H1 (cell line): ENCODE results near the gene MAP4K5. TPM values are rescaled to one million over a fixed set of nuclear protein-coding genes. Genes with fewer than 3 reads are reported as not detected.

Experiments used
- BACH1 ChIP-seq: IDR thresholded peaks from 2 replicates; pipeline ENCODE4 v1.6.1; 2012; ENCODE audit warnings: low read length, improper control_type of control experiment
- CBX8 ChIP-seq: fragments of 300-800, 300-1000 bp; sonication (generic); IDR thresholded peaks from 2 replicates; pipeline ENCODE4 v1.7.1; 2016; ENCODE audit warnings: low read depth, low read length, borderline replicate concordance
- CEBPB ChIP-seq: IDR thresholded peaks from 2 replicates; pipeline ENCODE4 v1.6.1; 2012; ENCODE audit warnings: low read depth, low read length
- EP300 ChIP-seq, 2 experiments: IDR thresholded peaks; 1 replicate in 1 of 2; 2 replicates in 1 of 2; pipeline ENCODE4 v1.6.1; 2011 to 2012; ENCODE audit warnings: low read depth in 2 of 2, low read length in 2 of 2, mild to moderate bottlenecking in 2 of 2, borderline replicate concordance in 1 of 2, inconsistent platforms in 1 of 2, moderate library complexity in 1 of 2
- GTF2F1 ChIP-seq: IDR thresholded peaks from 2 replicates; pipeline ENCODE4 v1.6.1; 2012; ENCODE audit warnings: low read depth, low read length, improper control_type of control experiment, borderline replicate concordance
- MAFK ChIP-seq: IDR thresholded peaks from 2 replicates; pipeline ENCODE4 v1.6.1; 2012; ENCODE audit warnings: low read depth, mild to moderate bottlenecking, improper control_type of control experiment, low read length
- SAP30 ChIP-seq: fragments of 300-600 bp; sonication (generic); IDR thresholded peaks from 2 replicates; pipeline ENCODE4 v1.7.1; 2012; ENCODE audit warnings: low read length, moderate library complexity, mild to moderate bottlenecking, inconsistent platforms; ENCODE audit not compliant: insufficient read depth, insufficient replicate concordance
- TEAD4 ChIP-seq: IDR thresholded peaks from 2 replicates; pipeline ENCODE4 v1.6.1; 2012; ENCODE audit warnings: low read depth, low read length, inconsistent platforms, mixed read lengths
- polyA plus RNA-seq, 7 experiments: library from polyadenylated mRNA; depleted of rRNA in 3 of 7; stranded (reverse) in 5 of 7; unstranded in 2 of 7; fragments of >200 nt in 5 of 7; fragments of 200-250 nt in 2 of 7; gene quantifications; 1 replicate in 5 of 7; 2 replicates in 1 of 7; 4 replicates in 1 of 7; pipeline versions ENCODE4 v1.2.1 to v1.2.3, GENCODE V29; 2011 to 2013; ENCODE audit warnings: missing spikeins in 2 of 7, mixed read lengths in 2 of 7
- total RNA-seq: library from RNA; stranded (reverse); fragmentation: NEBNext Ultra II Directional; extraction: Animal tissue kit (Norgen Biotek cat#: 25700); gene quantifications from 2 replicates; pipeline ENCODE4 v1.2.1, GENCODE V29; 2021
- TF ChIP-seq, protein P1 (sequence below): fragments of 300-600 bp; sonication (generic); IDR thresholded peaks from 2 replicates; pipeline ENCODE4 v1.7.1; 2012; ENCODE audit warnings: low read length, moderate library complexity, mild to moderate bottlenecking, inconsistent platforms; ENCODE audit not compliant: insufficient replicate concordance
- TF ChIP-seq, protein P2 (sequence below): IDR thresholded peaks from 2 replicates; pipeline ENCODE4 v1.6.1; 2012; ENCODE audit warnings: low read length, inconsistent platforms

The MAP4K5 gene
- total and polyA plus RNA-seq, 2 of the 8 experiments (the other 6 are each of a cell fraction or from before 2014, with no cell fraction given) = 7.6 to 34.5 TPM

DNA sequence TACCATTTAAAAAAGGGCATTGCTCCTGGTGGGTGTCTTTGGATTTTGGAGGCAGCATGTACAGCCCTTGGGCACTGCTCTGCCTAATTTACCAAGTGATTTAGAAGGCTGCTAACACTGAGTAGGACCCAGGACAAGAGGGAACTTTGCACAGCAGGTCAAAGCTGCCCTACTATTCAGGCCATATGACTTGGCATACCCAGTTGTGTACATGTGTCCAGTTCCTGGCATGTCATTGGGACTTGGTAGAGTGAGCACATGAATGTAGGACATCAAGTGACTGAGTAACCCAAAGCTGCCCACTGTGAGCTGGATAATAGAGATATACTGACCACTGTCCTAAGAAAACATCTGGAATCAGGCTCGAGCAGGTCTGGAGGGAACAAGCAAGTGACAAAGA is 151.4 kb downstream of the MAP4K5 start (continued):
- TF ChIP-seq, protein P1, sequence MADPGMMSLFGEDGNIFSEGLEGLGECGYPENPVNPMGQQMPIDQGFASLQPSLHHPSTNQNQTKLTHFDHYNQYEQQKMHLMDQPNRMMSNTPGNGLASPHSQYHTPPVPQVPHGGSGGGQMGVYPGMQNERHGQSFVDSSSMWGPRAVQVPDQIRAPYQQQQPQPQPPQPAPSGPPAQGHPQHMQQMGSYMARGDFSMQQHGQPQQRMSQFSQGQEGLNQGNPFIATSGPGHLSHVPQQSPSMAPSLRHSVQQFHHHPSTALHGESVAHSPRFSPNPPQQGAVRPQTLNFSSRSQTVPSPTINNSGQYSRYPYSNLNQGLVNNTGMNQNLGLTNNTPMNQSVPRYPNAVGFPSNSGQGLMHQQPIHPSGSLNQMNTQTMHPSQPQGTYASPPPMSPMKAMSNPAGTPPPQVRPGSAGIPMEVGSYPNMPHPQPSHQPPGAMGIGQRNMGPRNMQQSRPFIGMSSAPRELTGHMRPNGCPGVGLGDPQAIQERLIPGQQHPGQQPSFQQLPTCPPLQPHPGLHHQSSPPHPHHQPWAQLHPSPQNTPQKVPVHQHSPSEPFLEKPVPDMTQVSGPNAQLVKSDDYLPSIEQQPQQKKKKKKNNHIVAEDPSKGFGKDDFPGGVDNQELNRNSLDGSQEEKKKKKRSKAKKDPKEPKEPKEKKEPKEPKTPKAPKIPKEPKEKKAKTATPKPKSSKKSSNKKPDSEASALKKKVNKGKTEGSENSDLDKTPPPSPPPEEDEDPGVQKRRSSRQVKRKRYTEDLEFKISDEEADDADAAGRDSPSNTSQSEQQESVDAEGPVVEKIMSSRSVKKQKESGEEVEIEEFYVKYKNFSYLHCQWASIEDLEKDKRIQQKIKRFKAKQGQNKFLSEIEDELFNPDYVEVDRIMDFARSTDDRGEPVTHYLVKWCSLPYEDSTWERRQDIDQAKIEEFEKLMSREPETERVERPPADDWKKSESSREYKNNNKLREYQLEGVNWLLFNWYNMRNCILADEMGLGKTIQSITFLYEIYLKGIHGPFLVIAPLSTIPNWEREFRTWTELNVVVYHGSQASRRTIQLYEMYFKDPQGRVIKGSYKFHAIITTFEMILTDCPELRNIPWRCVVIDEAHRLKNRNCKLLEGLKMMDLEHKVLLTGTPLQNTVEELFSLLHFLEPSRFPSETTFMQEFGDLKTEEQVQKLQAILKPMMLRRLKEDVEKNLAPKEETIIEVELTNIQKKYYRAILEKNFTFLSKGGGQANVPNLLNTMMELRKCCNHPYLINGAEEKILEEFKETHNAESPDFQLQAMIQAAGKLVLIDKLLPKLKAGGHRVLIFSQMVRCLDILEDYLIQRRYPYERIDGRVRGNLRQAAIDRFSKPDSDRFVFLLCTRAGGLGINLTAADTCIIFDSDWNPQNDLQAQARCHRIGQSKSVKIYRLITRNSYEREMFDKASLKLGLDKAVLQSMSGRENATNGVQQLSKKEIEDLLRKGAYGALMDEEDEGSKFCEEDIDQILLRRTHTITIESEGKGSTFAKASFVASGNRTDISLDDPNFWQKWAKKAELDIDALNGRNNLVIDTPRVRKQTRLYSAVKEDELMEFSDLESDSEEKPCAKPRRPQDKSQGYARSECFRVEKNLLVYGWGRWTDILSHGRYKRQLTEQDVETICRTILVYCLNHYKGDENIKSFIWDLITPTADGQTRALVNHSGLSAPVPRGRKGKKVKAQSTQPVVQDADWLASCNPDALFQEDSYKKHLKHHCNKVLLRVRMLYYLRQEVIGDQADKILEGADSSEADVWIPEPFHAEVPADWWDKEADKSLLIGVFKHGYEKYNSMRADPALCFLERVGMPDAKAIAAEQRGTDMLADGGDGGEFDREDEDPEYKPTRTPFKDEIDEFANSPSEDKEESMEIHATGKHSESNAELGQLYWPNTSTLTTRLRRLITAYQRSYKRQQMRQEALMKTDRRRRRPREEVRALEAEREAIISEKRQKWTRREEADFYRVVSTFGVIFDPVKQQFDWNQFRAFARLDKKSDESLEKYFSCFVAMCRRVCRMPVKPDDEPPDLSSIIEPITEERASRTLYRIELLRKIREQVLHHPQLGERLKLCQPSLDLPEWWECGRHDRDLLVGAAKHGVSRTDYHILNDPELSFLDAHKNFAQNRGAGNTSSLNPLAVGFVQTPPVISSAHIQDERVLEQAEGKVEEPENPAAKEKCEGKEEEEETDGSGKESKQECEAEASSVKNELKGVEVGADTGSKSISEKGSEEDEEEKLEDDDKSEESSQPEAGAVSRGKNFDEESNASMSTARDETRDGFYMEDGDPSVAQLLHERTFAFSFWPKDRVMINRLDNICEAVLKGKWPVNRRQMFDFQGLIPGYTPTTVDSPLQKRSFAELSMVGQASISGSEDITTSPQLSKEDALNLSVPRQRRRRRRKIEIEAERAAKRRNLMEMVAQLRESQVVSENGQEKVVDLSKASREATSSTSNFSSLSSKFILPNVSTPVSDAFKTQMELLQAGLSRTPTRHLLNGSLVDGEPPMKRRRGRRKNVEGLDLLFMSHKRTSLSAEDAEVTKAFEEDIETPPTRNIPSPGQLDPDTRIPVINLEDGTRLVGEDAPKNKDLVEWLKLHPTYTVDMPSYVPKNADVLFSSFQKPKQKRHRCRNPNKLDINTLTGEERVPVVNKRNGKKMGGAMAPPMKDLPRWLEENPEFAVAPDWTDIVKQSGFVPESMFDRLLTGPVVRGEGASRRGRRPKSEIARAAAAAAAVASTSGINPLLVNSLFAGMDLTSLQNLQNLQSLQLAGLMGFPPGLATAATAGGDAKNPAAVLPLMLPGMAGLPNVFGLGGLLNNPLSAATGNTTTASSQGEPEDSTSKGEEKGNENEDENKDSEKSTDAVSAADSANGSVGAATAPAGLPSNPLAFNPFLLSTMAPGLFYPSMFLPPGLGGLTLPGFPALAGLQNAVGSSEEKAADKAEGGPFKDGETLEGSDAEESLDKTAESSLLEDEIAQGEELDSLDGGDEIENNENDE = no peak
- TF ChIP-seq BACH1 (no peak), CBX8 (no peak), EP300 (IDR thresholded peaks at IDR 0.05; ENCODE audit: borderline replicate concordance in 1 of 2, low read depth in 2 of 2, low read length in 2 of 2) (no peak), CEBPB (no peak), GTF2F1 (no peak), MAFK (no peak), SAP30 (no peak), TEAD4 (no peak)
- TF ChIP-seq, protein P2, sequence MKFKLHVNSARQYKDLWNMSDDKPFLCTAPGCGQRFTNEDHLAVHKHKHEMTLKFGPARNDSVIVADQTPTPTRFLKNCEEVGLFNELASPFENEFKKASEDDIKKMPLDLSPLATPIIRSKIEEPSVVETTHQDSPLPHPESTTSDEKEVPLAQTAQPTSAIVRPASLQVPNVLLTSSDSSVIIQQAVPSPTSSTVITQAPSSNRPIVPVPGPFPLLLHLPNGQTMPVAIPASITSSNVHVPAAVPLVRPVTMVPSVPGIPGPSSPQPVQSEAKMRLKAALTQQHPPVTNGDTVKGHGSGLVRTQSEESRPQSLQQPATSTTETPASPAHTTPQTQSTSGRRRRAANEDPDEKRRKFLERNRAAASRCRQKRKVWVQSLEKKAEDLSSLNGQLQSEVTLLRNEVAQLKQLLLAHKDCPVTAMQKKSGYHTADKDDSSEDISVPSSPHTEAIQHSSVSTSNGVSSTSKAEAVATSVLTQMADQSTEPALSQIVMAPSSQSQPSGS = no peak
